Measurements from ENCODE around the gene C1orf232.

The C1orf232 gene

DNA sequence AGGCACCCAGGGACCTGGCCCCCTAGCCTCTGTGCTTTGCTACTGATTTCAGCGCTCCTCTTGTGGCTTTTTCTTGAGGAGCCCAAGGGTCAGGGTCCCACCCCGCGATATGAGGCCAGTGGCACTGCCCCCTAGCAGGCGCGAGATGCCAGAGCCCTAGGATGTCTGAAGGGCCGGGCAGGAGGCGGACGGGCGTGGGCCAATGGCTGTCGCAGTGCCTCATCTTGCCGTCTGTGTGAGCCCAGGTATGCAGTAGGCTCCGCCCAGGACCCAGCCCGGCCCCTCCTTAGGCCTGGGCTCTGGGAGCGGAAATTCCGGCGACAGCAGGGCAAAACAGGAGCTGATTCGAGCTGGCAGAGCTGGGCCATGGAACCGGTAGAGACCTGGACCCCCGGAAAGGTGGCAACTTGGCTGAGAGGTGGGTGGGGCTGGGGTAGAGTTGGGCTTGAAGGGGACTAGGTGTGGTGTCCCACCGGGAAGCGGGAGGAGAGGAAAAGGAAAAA, 8.5 kb upstream of the C1orf232 start, which contains the start of gene CNKSR1:
Gene CNKSR1, plus strand, starts transcription at position 310 of the 503 bp plus-strand sequence. Its CDS starts 57 bp downstream, at position 367.
- DNase-seq (ENCODE audit: low read depth), result no peak

DNA sequence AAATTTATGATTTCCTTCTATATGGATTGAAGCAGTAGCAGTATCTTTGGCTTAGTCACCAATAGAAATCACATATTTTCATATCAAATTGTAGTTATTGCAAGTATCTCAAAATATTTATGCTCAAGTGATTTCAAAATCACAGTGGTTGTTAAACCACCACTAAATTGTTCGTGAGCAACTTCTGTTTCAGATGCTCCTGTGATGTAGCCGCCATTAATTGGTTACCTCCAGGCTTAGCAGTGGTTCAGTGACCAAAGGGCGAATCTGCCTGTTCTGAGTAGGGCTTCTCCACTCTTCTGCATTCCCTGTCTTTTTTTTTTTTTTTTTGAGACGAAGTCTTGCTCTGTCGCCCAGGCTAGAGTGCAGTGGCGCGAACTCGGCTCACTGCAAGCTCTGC, 6.6 kb upstream of the C1orf232 start:
- no peak for DNase-seq (ENCODE audit: low read depth)

DNA sequence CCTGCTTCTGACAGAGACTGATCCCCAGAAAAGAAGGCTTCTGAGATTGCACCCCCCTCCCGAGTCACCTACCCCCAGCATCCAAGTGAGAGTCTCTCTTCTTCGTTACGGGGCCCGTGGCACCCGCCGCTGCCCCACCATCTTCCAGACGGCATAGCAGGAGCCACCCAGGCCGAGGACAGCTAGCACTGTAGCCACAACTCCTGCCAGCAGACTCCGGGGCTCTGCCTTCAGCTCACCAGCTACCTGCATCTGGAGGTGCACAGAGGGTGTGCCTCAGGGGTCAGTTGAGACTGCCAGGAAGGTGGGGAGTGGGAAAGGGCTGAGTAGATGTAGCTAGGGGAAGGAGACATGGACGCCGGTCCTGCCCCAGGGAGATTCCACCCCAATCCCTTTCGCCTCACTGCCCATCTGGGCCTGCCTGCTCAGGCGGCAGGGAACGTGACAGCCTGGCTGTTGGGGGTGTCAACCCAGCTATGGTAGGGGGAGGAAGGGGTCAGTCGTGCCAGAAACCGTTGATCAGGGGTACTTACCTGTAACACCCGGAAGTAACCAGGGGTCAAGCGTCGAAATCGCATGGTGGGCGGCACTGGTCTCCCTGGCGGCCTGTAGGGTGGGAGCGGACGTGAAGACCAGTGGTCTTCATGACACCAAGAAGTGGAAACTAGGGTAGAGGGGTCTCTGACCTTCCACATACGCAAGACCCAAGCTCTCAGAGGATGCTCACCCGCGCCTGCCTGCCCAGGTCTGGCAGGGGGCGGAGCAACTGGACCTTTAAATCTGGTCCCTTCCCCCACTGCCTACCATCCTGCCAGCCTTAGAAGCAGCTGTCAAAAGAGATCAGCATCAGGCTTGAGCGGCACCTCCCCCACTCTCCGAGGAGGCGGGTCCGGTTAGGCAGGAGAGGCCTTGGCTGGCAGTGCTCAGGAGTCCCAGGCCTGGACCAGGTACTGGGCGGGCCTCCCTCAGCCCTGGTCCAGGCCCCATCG, 2.6 kb upstream of the C1orf232 start, which contains the start of gene ZNF593OS:
Gene ZNF593OS, minus strand, starts transcription at position 749 of the 989 bp plus-strand sequence. Its CDS starts 171 bp downstream, at position 578.
- DNase-seq (ENCODE audit: low read depth), result no peak

DNA sequence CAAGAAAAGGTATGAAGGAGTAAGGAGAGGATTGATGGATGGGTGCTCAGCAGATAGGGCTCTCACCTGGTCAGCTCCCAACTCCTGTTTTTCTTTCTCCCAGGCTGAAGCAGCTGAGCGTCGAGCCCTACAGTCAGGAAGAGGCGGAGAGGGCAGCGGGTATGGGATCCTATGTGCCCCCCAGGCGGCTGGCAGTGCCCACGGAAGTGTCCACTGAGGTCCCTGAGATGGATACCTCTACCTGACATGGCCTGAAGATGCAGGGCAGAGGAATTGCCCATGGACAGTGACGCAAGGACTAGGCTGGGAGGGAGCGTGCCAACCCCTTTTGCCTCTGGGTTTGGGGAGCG, 1.7 kb upstream of the C1orf232 start:
- DNase-seq (ENCODE audit: low read depth), result no peak

DNA sequence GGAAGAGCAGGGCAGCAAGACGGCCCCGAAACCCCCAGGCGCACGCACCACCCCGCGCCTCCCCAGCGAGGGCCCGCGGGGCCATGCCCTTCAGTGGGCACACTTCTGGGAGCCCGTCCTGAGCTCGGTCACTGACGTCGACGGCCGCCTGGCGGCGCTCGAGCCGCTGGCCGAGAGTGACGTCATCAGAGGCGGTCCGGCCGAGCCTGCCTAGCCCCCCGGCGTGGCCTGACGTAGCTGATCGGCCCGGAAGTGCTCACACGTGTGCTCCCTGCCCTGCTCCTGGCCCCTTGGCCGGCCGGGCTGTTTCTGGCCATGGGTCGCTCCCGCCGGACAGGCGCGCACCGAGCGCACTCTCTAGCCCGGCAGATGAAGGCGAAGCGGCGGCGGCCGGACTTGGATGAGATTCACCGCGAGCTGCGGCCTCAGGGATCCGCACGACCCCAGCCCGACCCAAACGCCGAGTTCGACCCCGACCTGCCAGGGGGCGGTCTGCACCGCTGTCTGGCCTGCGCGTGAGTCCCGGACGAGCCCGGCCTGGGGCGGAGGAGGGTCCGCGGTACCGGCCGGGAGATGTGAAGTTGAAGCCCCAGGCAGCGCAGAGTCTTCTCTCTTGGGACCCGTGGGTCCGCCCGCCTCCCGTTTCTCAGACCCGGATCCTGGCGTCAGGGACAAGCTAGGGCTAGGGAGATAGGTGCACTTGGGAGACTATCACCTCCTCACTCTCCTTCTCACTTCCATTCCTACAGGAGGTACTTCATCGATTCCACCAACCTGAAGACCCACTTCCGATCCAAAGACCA, 1.1 kb upstream of the C1orf232 start, which contains the start of gene ZNF593:
Gene ZNF593, plus strand, starts transcription at position 240 of the 803 bp plus-strand sequence. Its CDS starts 76 bp downstream, at position 316.
- peak; percentile 62 for DNase-seq (ENCODE audit: low read depth)

DNA sequence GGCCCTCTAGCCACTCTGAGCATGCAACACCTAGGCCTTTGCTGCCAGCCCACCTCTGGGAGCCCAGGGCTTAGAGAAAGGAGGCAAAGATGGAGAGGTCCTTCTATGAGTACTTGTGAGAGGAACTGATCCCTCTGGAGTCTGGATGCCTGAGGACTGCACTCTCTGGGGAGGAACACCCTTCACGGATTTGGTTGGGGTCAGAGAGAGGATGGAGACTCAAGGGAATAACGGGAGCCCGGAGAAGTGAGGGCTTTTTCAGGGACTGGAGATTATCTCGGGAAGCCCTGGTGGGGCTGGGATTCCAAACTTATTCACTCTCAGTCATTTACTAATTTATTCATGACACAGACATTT, 413 bp upstream of the C1orf232 start:
- DNase-seq (ENCODE audit: low read depth), result no peak

DNA sequence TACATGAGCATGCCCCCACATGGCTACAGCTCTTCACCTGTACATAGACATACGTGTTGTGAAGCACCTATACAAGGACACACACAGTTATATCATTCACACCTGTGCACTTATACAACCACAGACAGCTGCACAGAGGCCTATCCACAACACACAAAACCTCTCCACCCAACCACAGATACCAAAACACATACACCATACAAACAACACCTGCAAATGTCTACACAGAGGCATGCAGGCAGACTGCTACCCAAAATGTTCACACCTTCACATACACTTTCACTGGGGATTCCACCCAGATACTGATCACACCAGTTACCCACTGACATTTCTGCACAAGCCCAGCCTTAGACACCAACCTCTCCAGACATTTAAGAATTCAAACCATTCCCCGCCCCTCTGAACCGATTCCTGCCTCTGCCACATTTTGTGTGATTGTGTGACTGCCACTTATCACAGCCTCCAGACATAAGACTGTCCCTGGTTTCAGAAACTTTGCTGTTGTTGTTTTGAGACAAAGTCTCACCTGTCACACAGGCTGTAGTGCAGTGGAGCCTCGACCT, 2.0 kb downstream of the C1orf232 start:
- DNase-seq (ENCODE audit: low read depth), result no peak

DNA sequence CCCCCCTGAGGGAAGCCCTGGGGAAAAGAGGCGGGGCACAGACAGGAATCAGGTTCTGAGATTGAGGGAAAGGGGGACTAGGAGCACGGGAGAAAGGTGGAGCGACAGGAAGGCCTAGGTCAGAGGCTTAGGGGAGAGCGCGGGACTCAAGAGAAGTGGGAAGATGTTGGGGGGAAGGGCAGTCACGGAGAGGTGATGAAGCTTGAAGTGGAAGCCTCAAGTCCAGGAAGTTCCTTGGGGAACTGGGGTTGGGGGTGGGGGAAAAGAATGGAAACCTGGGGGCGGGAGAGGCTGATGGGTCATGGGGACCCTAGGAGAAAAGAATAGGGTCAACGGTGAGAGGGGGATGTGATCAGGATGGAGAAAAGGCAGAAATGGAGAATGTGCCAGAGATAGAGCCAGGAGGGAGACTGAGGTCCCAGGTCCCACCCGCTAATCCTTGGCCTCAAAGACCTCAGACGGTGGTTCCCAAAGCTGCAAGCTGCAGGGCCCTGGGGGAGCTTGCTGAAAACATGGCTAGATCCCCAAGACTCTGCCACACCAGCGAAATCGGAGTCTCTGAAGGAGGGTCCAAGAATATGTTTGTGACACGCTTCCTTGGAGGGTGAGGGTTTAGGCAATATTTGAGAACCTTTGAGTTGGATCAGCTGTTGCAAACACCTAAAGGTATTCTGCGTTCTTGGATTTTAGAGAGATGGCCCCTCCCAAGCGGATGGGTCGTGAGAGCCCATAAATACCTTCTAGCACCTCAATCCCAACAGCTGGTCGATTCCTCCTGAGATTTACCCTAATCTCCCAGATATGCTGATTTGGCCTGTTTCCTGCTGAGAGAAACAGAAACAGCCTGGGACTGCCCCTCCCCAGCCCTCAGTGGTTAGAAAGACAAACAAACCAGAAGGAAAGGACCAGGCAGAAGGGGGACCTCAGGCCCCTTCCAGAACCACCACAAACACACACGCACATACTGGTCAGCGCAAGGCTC, 3.6 kb downstream of the C1orf232 start:
- DNase-seq (ENCODE audit: low read depth), result no peak

DNA sequence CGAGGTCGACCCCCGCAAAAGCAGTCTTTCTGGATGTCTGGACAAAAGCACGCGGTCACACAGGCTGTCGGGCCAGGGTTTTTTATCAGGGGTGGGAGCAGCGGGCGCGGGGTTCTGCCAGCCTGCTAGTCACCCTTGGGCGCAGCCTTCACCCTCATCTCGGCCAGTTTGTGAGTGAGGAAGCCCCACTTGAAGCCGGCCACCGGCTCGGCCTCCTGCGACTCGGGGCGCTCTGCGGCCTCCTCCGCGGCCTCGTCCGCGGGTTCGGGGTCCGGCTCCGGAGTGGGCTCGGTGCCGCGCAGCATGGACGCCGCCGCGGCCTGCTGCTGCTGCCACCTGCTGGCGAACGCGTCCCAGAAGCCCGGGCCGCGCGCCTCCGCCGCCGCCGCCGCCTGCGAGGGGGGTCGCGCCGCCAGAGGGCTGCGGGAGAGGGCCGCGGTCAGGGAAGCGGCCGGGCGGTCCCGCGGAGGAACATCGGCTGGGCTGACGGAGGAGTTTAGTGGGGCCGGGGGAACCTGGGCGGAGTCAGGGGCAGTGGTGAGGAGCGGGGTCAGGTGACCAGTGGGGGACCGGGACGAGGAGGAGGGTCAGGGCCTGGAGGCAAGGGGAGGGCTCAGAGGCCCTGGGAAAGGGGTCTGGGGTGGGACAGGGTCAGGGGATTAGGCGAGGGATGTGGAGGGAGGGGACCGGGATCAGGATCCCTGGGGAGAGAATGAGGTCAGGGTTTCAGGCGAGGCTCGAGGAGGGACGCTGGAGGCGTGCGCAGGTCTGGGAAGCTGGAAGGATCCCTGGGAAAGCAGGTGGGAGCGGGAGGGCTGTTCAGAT, 4.5 kb downstream of the C1orf232 start:
- DNase-seq (ENCODE audit: low read depth), result no peak

DNA sequence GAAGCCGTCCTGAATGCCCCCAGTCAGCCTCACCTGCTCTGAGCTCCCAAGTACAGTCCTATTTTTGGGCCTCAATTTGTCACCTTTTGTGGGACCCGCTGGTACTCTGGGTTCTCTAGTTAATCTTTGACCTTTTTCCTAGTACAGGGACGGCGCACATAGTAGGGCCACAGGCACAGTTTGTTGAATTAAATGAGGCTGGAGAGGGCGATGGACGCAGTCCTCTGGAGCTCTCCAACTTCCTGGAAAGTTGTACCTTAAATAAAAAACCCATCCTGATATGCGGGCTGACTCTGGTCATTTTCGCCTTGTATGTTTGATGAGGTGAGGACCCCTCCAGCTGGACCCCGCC, 5.1 kb downstream of the C1orf232 start:
- DNase-seq (ENCODE audit: low read depth), result no peak

DNA sequence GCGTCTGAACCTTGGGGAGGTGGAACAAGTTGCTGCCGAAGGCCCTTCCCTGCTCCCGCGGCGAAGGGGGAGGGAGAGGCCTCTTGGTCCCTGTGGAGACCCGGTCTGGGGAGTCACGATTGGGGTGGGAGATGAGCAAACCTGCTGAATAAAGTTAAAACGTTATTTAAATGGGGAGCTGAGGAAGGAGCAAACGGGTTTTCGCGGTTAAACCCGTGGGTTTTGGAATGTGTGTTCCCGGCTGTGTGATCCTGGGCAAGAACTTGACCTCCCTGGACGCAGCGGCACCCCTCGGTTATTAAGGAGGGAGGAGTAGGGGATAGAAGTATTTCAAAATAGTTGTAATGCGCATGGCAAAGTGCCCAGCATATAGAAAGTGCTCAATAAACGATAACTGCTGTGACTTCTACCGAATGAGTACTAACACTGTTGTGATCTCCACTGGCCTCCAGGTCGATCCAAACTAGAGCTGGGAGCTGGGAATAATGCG, 6.5 kb downstream of the C1orf232 start:
- DNase-seq (ENCODE audit: low read depth), result no peak

DNA sequence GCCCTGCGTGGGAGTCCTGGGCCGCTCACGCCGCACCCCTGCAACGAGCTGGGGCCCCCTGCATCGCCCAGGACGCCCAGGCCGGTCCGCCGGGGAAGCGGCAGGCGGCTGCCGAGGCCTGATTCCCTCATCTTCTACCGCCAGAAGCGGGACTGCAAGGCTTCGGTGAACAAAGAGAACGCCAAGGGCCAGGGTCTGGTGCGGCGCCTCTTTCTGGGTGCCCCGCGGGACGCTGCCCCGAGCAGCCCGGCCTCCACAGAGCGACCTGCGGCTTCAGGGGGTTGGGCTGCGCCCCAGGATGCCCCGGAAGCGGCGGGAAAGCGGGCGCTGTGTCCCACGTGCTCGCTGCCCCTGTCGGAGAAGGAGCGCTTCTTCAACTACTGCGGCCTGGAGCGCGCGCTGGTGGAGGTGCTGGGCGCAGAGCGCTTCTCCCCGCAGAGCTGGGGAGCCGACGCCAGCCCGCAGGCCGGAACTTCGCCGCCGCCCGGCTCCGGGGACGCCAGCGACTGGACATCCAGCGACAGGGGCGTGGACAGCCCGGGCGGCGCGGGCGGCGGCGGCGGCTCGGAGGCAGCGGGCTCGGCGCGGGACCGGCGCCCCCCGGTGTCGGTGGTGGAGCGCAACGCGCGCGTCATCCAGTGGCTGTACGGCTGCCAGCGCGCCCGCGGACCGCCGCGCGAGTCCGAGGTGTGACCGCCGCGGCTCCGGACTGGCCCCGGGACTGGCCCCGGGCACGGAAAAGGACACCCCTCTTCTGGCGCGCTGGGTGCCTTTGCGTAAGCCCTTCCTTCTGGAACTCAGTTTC, 7.1 kb downstream of the C1orf232 start:
- no peak for DNase-seq (ENCODE audit: low read depth)

DNA sequence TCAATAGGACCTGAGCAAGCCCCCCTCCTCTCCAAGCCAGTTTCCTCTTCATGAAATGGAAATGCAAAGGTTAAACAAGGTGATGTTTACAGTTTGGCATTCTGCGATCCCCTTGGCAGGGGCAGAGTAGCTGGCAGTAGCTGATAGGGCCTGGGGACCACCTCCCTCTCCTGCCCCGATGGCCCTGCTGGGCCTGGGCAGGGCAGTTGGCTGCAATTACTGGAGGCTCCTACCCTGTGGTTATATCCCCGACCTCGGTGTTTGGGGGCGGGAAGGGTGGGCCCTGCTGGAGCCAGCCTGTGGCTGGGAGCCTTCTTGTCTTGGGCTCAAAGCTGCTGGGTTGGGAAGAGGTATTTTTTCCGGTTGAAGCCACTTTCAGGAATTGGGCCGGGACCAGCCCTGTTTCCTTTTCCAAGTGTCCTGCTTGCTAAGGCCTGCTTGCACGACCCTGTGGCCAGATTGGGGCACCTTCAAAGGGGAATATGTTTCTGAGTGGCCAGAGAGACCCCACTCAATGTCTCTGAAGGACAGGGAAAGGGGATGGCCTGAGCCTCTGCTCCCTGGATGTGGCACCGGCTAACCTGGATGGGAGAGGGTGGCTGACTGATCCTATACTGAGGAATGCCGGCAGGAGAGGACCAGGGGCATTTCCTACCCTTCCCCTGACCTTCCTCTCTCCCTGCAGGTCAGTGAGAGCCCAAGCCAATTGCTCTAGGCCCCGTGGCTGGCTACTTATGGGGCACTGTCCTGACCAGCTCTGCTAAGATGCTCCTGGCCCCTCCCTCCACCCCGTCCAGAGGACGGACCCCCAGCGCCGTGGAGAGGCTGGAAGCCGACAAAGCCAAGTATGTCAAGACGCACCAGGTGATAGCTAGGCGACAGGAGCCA, 8.0 kb downstream of the C1orf232 start:
- DNase-seq (ENCODE audit: low read depth), result no peak

DNA sequence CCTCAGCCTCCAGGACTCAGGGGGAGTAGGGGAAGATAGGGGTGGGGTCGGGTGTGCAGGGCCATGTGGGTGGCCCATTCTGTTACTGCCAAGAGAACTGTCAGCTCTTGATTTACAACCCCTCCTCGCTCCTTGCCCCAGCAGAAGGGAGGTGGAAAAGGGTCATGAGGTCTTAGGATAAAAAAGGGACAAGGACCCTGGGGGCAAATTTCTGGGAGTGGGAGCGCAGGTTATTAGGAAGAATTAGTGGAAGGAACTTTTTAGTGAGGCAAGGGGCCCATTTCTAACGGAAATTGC, 9.1 kb downstream of the C1orf232 start:
- no peak for DNase-seq (ENCODE audit: low read depth)

DNA sequence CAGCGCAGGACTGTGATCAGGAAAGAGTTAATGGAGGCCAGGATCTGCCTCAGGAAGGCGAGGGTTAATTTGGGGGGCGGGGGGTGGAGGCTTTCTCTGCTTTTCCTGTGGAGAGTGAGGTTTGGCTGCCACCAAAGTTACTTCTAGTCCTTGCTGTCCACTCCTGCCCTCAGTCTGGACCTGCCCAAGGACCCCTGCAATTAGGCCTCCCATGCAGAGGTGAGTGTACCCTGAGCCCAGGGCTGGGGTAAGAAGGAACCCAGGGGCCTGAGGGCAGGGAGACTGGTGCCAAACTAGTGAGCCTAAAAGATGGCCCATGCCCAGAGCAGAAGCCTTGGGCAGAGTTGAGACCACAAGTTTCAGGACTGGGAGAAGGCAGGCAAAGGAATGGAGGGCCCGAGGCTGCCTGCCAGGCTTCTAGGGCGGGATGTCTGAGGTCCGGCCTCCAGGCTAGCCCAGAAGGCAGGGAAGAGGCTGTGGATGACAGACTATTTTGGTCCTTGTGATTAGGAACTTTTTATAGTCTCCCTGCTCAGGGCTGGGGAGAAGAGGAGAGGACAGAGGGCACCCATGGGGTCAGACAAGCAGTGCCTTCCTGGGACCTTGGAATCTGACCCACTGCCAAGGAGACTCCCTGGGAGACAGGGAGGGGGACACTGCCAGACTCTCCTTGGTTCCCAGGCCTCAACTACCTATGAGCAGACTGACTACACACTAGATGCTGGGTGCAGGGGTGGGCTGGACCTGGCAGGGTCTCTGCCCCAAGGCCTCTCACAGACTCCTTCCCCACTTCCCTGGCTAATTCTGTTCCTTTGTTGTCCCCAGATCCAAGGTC, 9.6 kb downstream of the C1orf232 start, which contains the start of gene FAM110D:
Gene FAM110D, plus strand, starts transcription at position 172 of the 835 bp plus-strand sequence. CDS start 2,213 bp downstream, outside the sequence.
- no peak for DNase-seq (ENCODE audit: low read depth)

DNA sequence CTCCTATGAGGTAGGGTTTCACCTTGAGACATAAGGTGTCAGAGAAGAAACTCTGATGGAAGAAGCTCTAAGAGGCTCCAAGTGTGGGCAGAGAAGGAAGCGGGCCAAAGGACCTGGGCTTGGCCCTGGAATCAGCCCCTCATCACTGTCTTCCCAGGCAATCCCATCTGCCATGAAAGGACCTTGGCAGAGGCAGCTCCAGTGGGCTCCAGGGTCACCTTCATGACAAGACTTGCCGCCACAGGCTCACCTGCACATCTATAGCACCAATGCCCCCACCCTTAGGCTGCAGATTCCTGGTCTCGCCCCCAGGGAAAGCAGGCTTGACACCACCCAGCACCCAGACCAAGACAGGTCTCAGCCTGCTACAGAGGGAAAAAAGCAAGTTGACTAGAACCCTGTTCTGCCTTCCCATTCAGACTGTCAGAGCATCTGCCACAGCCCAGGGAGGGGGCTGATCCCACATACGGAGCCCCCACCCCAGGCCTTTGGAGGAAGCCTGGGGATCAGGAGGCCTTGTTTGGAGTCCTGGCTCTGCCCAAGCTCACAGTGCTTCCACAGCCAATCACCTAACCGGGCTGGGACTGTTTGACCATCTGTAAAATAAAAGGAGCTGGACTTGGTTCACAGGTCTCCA, 10.4 kb downstream of the C1orf232 start:
- no peak for DNase-seq (ENCODE audit: low read depth)

Data from HS-27A (cell line).